ENCODE data around the gene ADNP2. TPM values are rescaled to one million over a fixed set of nuclear protein-coding genes. Genes with fewer than 3 reads are reported as not detected.

ADNP2 gene
- total and polyA plus RNA-seq, 2 of the 13 experiments (the other 11 are each of a cell fraction or from before 2014, with no cell fraction given) = 10.8 to 25.5 TPM

DNA sequence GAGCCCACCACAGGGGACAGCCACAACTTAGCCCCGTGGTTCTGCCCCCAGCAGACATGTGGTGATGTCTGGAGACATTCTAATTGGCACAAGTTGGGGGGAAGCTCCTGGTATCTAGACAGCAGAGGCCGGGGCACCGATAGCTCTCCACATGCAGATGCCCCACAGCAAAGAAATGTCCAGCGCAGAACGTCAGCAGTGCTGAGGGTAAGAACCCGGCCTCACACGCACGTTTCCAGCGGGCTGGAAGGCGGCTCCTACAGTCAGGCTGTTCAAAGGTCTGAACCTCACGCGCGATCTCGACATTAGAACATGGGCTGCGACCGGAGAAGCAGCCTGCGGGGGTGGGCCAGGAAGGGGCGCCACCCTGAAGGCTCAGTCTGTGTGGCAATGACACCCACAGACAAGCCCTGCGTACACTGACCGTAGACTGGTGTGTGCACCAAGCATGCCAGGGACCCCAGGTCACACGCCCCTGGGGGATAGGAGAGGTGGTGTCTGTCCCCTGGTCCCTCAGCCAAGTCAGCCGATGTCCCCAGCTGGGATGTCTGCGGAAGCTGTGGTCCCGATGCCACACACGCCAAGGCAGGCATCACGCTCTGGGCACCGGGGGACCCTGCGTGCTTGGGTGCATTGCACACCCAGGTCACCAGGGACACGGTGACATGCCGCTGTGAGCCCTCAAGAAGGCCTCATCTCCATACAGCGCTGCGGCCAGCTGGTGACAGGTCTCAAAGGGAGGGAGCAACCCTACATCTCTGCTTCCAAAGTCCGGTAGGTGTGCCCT lies 71.9 kb downstream of the ADNP2 start:
- Histone ChIP-seq H3K27me3 (ENCODE audit: control insufficient read depth in 1 of 2, insufficient read depth in 2 of 2, low read length in 2 of 2) (no peaks in the 10 kb centered on the region), H3K4me3 (replicated peaks in 1 of 3; ENCODE audit: insufficient read depth in 1 of 3, low read depth in 2 of 3, low read length in 3 of 3) (no peak overlapping the region), H3K27ac (ENCODE audit: extremely low read length, insufficient read depth, low read length) (no peak overlapping the region), H3K4me1 (ENCODE audit: insufficient read depth, low read length) (peaks cover 13% of the 10 kb centered on the region), H3K79me2 (ENCODE audit: insufficient read depth, low read length) (no peaks in the 10 kb centered on the region), H2AFZ (ENCODE audit: low read length) (no peak overlapping the region), H3K9me3 (ENCODE audit: low read length) (no peaks in the 10 kb centered on the region), H3K4me2 (ENCODE audit: low read depth, low read length) (no peak overlapping the region), H4K20me1 (ENCODE audit: insufficient read depth, low read length) (no peaks in the 10 kb centered on the region), H3K9ac (ENCODE audit: insufficient read depth, low read depth, low read length) (no peak overlapping the region), H3K36me3 (replicated peaks in 1 of 2; ENCODE audit: control insufficient read depth in 1 of 2, insufficient read depth in 2 of 2, low read length in 2 of 2) (no peaks in the 10 kb centered on the region)
- no peak for DNase-seq (ENCODE audit: low spot score)
- in situ Hi-C loops (cut with HindIII; ENCODE audit: extremely low pct_ligation_motif_present, low pct_unique_long_range_greater_than_20kb) (no loop called here), intact Hi-C loops (cut with micrococcal nuclease; ENCODE audit: unreplicated experiment) (no loop called here)
- POLR2A ChIA-PET = no interaction called here
- no TSS peak for BruUV-seq (replicated peaks)
- peak; percentile 25 for ATAC-seq
- WGBS (ENCODE audit: low lambda C conversion rate) = 89% methylated on average over 6 of the region's 33 CpGs
- no peak for FAIRE-seq
- CTCF ChIA-PET (ENCODE audit: low intra/inter-chr PET ratio, low total read pairs) = no interaction called here
- TF ChIP-seq ZHX2 (IDR thresholded peaks at IDR 0.05; ENCODE audit: low read depth) (no peak), ZHX2 (CRISPR knock-in tag; IDR thresholded peaks at IDR 0.05; ENCODE audit: borderline replicate concordance) (no peak), ZNF710 (CRISPR knock-in tag; IDR thresholded peaks at IDR 0.05; ENCODE audit: borderline replicate concordance) (no peak), DR1 (CRISPR knock-in tag; IDR thresholded peaks at IDR 0.05) (no peak), SP1 (IDR thresholded peaks at IDR 0.05) (no peak), SP1 (CRISPR knock-in tag; IDR thresholded peaks at IDR 0.05) (no peak), ZSCAN25 (CRISPR knock-in tag; IDR thresholded peaks at IDR 0.05) (no peak), HBP1 (CRISPR knock-in tag; IDR thresholded peaks at IDR 0.05; ENCODE audit: low read depth) (no peak), SSRP1 (CRISPR knock-in tag; IDR thresholded peaks at IDR 0.05) (no peak), ZIK1 (CRISPR knock-in tag; IDR thresholded peaks at IDR 0.05; ENCODE audit: borderline replicate concordance, low read depth) (no peak), HNRNPL (IDR thresholded peaks at IDR 0.05; ENCODE audit: low read depth, low read length) (no peak)
